Endothelial cell of umbilical vein (primary cell): ENCODE measurements around the gene DIP2C. TPM values are rescaled to one million over a fixed set of nuclear protein-coding genes. Genes with fewer than 3 reads are reported as not detected.

Experiments
- BruUV-seq: library from RNA; stranded (reverse); fragments of 400-500 nt; replicated peaks from 2 replicates; lab custom pipeline; 2021; lab: Mats Ljungman, UMichigan
- CTCF ChIA-PET: fragments of 300-600, 350-600 bp; sonication (Branson Sonifier 250); formaldehyde crosslinking; loops from one replicate; lab custom pipeline; 2021; ENCODE audit warnings: antibody characterized with exemption, inconsistent platforms; lab: Charles Lee
- POLR2A ChIA-PET: fragments of 300-600, 350-600 bp; sonication (Branson Sonifier 250); formaldehyde crosslinking; loops from one replicate; lab custom pipeline; 2021; ENCODE audit warnings: antibody characterized with exemption, inconsistent platforms; lab: Charles Lee
- DNase-seq: peaks from one replicate; pipeline ENCODE4 v3.0.0-alpha.2; 2011; ENCODE audit warnings: low read depth, low spot score
- FAIRE-seq: peaks from 2 replicates; lab custom pipeline; 2011; peaks lifted over from hg19 to GRCh38; lab: Jason Lieb, UNC
- H2AFZ ChIP-seq: 2 replicates; pipeline ENCODE4 v1.6.0; 2012; ENCODE audit warnings: low read depth, low read length, control low read depth, inconsistent platforms
- H3K27ac ChIP-seq: 2 replicates; pipeline ENCODE4 v1.5.1; 2011; ENCODE audit warnings: low read depth, mild to moderate bottlenecking, control low read depth, low read length, moderate library complexity; ENCODE audit not compliant: insufficient read depth
- H3K27me3 ChIP-seq, 2 experiments: 2 replicates each; pipeline versions ENCODE4 v1.6.0 to v1.6.1; 2011; ENCODE audit warnings: low read length in 2 of 2, mixed read lengths in 1 of 2; ENCODE audit not compliant: control insufficient read depth in 2 of 2, insufficient read depth in 2 of 2
- H3K36me3 ChIP-seq, 2 experiments: 2 replicates in 1 of 2; 3 replicates in 1 of 2; pipeline ENCODE4 v1.5.1; 2011; ENCODE audit warnings: low read length in 2 of 2, mild to moderate bottlenecking in 1 of 2, moderate library complexity in 1 of 2; ENCODE audit not compliant: control insufficient read depth in 2 of 2, insufficient read depth in 2 of 2; ENCODE audit errors: extremely low read depth in 1 of 2
- H3K4me1 ChIP-seq: 3 replicates; pipeline ENCODE4 v1.5.1; 2011; ENCODE audit warnings: mild to moderate bottlenecking, low read length; ENCODE audit not compliant: control insufficient read depth, insufficient read depth; ENCODE audit errors: extremely low read depth
- H3K4me2 ChIP-seq: 2 replicates; pipeline ENCODE4 v1.6.1; 2011; ENCODE audit warnings: low read length, control low read depth, mixed read lengths; ENCODE audit not compliant: insufficient read depth
- H3K4me3 ChIP-seq, 3 experiments: fragments of 200-600 bp in 1 of 3; sonication (generic), shearing (Covaris generic) in 1 of 3; replicated peaks in 1 of 3; 2 replicates each; pipeline ENCODE4 v1.5.1; 2011 to 2016; ENCODE audit warnings: control low read depth in 3 of 3, low read length in 3 of 3, mild to moderate bottlenecking in 2 of 3, inconsistent platforms in 1 of 3, low read depth in 1 of 3, moderate library complexity in 1 of 3; ENCODE audit not compliant: insufficient read depth in 1 of 3
- H3K79me2 ChIP-seq: 2 replicates; pipeline ENCODE4 v1.6.0; 2012; ENCODE audit warnings: low read length, inconsistent platforms; ENCODE audit not compliant: control insufficient read depth, insufficient read depth
- H3K9ac ChIP-seq: replicated peaks from 2 replicates; pipeline ENCODE3; 2011; ENCODE audit warnings: low read length, control low read depth; ENCODE audit not compliant: insufficient read depth; ENCODE audit errors: extremely low read depth
- H3K9me1 ChIP-seq: replicated peaks from 3 replicates; pipeline ENCODE4 v1.6.0; 2011; ENCODE audit warnings: mild to moderate bottlenecking, low read length; ENCODE audit not compliant: control insufficient read depth, insufficient read depth; ENCODE audit errors: extremely low read depth
- H3K9me3 ChIP-seq: replicated peaks from 2 replicates; pipeline ENCODE4 v1.5.1; 2012; ENCODE audit warnings: low read length, inconsistent platforms; ENCODE audit not compliant: control insufficient read depth, insufficient read depth
- H4K20me1 ChIP-seq: replicated peaks from 2 replicates; pipeline ENCODE3; 2011; ENCODE audit warnings: mild to moderate bottlenecking, low read length; ENCODE audit not compliant: control insufficient read depth, insufficient read depth; ENCODE audit errors: extremely low read depth
- EZH2 ChIP-seq: IDR thresholded peaks from 2 replicates; pipeline ENCODE4 v1.6.1; 2012; ENCODE audit warnings: borderline replicate concordance, low read depth, mild to moderate bottlenecking, moderate library complexity, low read length, inconsistent platforms; ENCODE audit not compliant: severe bottlenecking
- FOS ChIP-seq: IDR thresholded peaks from 2 replicates; pipeline ENCODE4 v1.6.1; 2011; ENCODE audit warnings: mild to moderate bottlenecking, low read length, moderate library complexity, borderline replicate concordance; ENCODE audit not compliant: insufficient read depth
- GATA2 ChIP-seq: IDR thresholded peaks from 2 replicates; pipeline ENCODE4 v1.7.0; 2011; ENCODE audit warnings: low read depth, mild to moderate bottlenecking, moderate library complexity, mixed read lengths, low read length; ENCODE audit not compliant: insufficient read length, insufficient read depth
- MYC ChIP-seq: IDR thresholded peaks from one replicate; pipeline ENCODE4 v1.6.1; 2011; ENCODE audit warnings: mild to moderate bottlenecking, low read depth, low read length
- POLR2A ChIP-seq: IDR thresholded peaks from 2 replicates; pipeline ENCODE4 v1.6.1; 2012; ENCODE audit warnings: low read depth, mild to moderate bottlenecking, control low read depth, low read length
- dilution Hi-C: fragments of 300-500 bp; cut with MboI; formaldehyde crosslinking; loops from one replicate; pipeline ENCODE4 v1.15.0; 2019; ENCODE audit warnings: low sequenced_read_pairs; ENCODE audit not compliant: extremely low pct_ligation_motif_present
- intact Hi-C: fragments of 100-400 bp; cut with micrococcal nuclease; formaldehyde crosslinking; loops from one replicate; pipeline ENCODE4 v1.10.0; 2022
- polyA plus RNA-seq, 4 experiments: library from polyadenylated mRNA; depleted of rRNA in 3 of 4; stranded (reverse) in 3 of 4; unstranded in 1 of 4; fragments of >200 nt; gene quantifications; 2 replicates each; pipeline versions ENCODE4 v1.2.1 to v1.2.3, GENCODE V29; 2011 to 2012; ENCODE audit warnings: missing spikeins in 1 of 4
- total RNA-seq: library from RNA; stranded (reverse); gene quantifications from 2 replicates; pipeline ENCODE4 v1.2.3, GENCODE V29; 2021
- TF ChIP-seq, protein P1 (sequence below): IDR thresholded peaks from 2 replicates; pipeline ENCODE4 v1.6.1; 2011; ENCODE audit not compliant: insufficient read depth, insufficient read length
- TF ChIP-seq, protein P2 (sequence below), 2 donors: IDR thresholded peaks; 1 replicate in 1 of 2; 2 replicates in 1 of 2; pipeline ENCODE4 v1.5.1; 2011; ENCODE audit warnings: low read length in 2 of 2, mild to moderate bottlenecking in 2 of 2, moderate library complexity in 2 of 2, control low read depth in 1 of 2, inconsistent platforms in 1 of 2, low read depth in 1 of 2; ENCODE audit not compliant: insufficient read depth in 1 of 2; ENCODE audit errors: extremely low read depth in 1 of 2

The DIP2C gene
- total and polyA plus RNA-seq, 2 donors (not counting 3 experiments of a cell fraction or from before 2014, with no cell fraction given), result 3.6 to 10.7 TPM

DNA sequence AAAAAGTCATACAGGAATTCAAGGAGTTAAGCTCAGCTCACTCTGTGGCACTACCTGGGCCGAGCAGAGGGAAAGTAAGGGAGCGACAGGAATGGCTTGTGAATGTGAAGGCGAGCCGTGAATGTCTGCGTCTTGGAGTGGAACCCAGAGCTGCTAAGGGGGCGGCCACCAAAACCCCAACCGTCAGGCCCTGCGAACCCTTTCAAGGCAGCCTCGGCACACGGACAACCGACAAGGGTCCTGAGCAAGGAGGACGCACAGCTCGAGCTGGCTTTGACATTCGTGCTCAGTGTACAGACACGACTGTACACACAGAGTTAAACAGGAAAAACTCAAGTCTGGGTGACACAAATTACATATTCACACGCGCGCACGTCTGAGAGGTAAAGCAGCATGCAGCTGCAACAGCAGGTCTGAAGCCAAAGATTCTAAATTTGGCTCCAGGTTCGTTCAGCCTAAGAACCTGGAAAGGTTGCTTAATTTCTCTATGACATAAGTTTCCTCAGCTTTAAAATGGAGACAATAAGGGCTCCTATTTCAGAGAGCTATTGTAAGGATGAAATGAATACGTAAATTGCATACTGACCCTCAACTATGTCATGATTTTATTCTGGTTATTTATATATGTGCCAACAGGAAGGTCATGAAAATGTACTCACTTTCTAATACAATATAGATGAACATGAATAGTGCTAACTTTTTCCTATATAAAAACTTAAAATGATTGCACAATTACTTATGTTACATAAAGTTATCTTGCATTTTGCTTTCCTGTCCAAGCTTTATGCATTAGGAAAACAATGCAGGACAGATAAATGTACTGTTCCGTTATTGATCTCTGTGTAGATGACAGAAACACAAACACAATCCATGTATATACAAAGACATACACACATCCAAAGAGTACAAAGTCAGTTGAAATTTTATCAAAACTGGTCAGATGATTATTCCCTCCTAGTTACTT lies 361.3 kb downstream of the DIP2C start:
- Histone ChIP-seq H3K9ac (no peak overlapping the region), H3K27ac (no peak overlapping the region), H3K4me1 (peaks cover 19% of the 10 kb centered on the region), H3K4me2 (no peak overlapping the region), H3K4me3 (no peak overlapping the region), H3K36me3 (no peaks in the 10 kb centered on the region), H2AFZ (no peak overlapping the region), H3K9me1 (no peaks in the 10 kb centered on the region), H3K9me3 (no peaks in the 10 kb centered on the region), H4K20me1 (no peaks in the 10 kb centered on the region), H3K79me2 (no peaks in the 10 kb centered on the region), H3K27me3 (no peaks in the 10 kb centered on the region)
- DNase-seq (no peak), FAIRE-seq (no peak)
- BruUV-seq, result no TSS peak
- ChIA-PET POLR2A (no interaction called here), CTCF (interaction anchor here (1.0 to 1.7 kb wide), 5 partner anchors 9 to 93 kb away, joined by 3 to 8 read pairs (median 4); no protein-coding TSS in a partner anchor)
- TF ChIP-seq MYC, result no peak
- TF ChIP-seq, protein P1, sequence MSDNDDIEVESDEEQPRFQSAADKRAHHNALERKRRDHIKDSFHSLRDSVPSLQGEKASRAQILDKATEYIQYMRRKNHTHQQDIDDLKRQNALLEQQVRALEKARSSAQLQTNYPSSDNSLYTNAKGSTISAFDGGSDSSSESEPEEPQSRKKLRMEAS, result no peak
- no peak for TF ChIP-seq POLR2A
- no peak for TF ChIP-seq FOS
- no peak for TF ChIP-seq GATA2
- TF ChIP-seq, protein P2, sequence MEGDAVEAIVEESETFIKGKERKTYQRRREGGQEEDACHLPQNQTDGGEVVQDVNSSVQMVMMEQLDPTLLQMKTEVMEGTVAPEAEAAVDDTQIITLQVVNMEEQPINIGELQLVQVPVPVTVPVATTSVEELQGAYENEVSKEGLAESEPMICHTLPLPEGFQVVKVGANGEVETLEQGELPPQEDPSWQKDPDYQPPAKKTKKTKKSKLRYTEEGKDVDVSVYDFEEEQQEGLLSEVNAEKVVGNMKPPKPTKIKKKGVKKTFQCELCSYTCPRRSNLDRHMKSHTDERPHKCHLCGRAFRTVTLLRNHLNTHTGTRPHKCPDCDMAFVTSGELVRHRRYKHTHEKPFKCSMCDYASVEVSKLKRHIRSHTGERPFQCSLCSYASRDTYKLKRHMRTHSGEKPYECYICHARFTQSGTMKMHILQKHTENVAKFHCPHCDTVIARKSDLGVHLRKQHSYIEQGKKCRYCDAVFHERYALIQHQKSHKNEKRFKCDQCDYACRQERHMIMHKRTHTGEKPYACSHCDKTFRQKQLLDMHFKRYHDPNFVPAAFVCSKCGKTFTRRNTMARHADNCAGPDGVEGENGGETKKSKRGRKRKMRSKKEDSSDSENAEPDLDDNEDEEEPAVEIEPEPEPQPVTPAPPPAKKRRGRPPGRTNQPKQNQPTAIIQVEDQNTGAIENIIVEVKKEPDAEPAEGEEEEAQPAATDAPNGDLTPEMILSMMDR (IDR thresholded peaks at IDR 0.05; ENCODE audit: extremely low read depth in 1 of 2, insufficient read depth in 1 of 2, low read depth in 1 of 2, low read length in 2 of 2), result no peak
- TF ChIP-seq EZH2, result no peak
- dilution Hi-C loops, result no loop called here
- intact Hi-C loops, result no loop called here
